GM21576 (cell line): ENCODE measurements around the gene ZSCAN2.
A peak's percentile ranks its signal among the peaks of the same experiment; 100 is the strongest.
"Not testable (repeated sequence)": the region's sequence is repeated elsewhere in the genome, so short reads cannot be mapped to it uniquely, and the experiment has no call there.

Source experiments
- ATAC-seq: cut with Tn5 transposase; IDR thresholded peaks from one replicate; pipeline ENCODE4 v1.9.1; 2021; ENCODE audit warnings: mild to moderate bottlenecking, moderate library complexity; ENCODE audit not compliant: unreplicated experiment

Gene ZSCAN2

DNA sequence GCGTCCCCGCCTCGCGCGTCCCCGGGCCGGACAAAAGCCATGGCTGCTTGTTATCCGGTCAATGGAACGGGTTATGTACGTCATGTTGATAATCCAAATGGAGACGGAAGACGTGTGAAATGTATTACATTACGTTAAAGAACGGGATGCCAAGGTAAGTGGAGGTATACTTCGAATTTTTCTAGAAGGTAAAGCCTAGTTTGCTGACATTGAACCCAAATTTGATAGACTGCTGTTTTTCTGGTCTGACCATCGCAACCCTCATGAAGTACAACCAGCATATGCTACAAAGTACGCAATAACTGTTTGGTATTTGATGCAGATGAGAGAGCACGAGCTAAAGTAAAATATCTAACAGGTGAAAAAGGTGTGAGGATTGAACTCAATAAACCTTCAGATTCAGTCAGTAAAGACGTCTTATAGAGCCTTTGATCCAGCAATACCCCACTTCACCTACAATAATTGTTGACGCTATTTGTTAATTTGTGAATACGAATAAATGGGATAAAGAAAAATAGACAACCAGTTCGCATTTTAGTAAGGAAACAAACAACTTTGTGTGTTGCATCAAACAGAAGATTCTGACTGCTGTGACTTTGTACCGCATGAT lies 33.5 kb downstream of the ZSCAN2 start:
- ATAC-seq: no peak

DNA sequence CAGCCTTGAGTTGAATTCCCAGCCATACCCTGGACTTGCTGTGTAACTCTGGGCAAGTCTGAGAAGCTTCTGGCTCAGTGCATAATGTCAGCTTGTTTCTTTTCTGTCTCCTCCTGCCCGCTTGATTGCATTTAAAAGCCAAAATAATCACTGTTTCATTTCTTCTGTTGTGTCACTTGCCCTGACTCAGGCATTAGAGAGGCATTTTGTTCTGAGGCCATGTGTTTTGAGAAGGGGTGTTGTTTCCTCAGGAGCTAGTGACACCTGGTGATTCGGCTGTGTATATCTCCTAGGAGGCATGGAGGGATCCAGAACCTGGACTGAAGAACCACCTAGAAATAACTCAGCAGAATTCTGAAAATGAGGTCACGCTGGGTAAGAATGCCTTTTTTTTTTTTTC lies 37.3 kb downstream of the ZSCAN2 start:
- no peak for ATAC-seq

DNA sequence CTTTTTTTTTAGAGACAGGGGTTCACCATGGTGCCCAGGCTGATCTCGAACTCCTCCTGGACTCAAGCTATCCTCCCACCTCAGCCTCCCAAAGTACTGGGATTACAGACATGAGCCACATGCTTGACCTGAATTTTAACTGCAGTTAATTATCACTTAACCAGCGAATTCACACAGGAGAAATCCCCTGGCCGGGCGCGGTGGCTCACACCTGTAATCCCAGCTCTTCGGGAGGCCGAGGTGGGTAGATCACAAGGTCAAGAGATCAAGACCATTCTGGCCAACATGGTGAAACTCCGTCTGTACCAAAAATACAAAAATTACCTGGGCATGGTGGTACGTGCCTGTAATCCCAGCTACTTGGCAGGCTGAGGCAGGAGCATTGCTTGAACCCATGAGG lies 41.1 kb downstream of the ZSCAN2 start:
- ATAC-seq: not testable (repeated sequence)

DNA sequence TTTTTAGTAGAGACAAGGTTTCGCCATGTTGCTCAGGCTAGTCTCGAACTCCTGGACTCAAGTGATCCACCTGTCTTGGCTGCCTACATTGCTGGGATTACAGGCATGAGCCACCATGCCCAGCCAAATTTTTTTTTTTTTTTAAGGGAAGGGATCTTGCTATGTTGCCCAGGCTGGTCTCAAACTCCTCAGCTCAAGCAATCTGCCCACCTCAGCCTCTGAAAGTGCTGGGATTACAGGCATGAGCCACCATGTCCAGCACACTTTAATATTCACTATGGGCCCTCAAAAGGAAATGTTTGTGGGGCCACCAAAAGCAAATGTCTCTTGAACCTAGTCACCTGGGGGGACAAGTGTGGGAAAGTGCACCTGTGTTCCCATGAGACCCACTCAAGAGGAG lies 41.8 kb downstream of the ZSCAN2 start:
- not testable (repeated sequence) for ATAC-seq

DNA sequence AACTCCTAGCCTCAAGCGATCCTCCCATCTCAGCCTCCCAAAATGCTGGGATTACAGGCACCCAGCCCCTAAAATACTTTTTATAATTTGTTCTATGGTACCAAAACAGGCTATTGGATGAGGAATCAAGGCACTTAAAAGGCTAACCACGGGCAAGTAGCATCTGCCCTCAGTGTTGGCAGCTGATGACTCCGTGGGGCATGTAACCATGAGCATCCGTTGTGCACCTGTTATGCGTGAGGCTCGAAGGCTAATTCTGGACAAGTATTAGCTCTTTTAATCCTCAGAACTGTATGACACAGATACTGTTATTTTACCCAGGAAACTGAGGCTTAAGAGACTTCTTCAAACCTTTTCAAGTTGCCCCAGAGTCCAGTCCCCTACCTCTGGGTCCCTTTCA lies 43.0 kb downstream of the ZSCAN2 start:
- ATAC-seq: no peak

DNA sequence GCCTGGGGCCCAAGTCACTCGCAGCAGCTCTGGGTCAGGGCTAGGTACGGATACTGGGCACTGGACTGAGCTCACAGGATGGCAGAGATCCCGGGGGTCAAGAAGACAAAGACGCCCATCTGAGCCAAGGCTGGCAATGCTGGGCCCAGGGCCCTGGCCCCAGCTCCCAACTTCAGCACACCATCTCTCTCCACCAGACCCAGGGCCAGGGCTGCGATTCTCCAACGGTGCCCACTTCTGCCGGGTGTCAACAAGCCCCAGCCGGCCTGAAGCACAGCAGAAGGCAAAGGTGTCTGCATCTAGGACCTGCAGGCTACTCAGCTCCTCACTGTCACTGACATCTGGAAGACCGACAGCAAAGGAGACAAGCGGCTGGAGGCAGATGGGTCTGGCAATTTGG lies 44.7 kb downstream of the ZSCAN2 start:
- ATAC-seq: no peak

DNA sequence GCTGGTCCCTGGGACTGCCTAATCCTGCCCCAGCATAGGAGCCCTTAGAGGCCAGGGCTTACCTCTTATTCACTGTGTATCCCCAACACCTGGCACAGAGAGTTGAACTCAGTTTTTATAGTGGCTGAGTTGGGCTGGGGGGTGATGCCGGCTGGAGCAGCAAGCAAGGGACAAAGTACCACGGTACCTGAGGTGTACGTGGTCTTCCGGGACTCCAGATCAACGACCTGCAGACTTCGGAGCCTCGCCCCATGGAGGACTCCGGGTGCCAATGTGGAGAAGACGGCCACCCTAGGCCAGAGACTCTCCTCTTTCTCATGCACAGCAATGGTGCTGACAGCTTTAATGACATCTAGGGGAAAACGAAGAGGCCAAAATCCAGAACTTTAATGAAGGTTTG lies 45.2 kb downstream of the ZSCAN2 start:
- no peak for ATAC-seq

DNA sequence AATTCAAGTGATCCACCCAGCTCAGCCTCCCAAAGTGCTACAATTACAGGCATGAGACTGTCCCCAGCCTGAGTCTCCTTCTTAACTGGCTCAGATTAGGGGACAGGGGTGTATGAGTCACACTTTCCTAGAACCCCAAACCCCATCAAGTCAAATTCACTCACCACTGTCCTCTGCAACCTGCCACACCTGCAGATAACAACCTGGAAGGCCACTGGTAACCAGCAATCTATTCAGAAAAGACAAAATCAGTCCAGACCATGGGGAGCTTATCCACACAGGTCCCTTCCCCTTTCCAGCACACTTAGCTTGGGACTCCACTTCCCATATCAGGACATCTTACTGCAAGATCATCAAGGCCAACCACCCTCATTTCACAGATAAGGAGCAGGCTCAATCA lies 46.9 kb downstream of the ZSCAN2 start:
- ATAC-seq: no peak

DNA sequence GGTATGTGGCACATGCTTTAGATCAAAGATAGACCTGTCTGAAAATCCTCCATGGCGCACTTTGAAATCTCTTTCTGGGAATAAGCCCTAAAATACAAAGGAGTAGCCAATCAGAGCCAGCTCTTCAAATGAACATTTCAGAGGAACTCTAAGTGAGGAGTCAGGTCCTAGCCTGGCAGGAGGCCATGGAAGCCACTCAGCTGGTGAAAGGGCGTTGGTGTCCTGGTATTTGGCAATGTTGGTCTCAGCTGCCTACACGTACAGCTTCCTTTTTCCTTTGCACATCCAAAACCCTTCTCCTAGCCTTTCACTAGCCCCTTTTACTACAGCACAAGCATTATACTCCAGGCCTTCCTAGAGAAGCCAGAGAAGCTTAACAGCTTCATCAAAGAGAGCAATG lies 47.7 kb downstream of the ZSCAN2 start:
- ATAC-seq: no peak

DNA sequence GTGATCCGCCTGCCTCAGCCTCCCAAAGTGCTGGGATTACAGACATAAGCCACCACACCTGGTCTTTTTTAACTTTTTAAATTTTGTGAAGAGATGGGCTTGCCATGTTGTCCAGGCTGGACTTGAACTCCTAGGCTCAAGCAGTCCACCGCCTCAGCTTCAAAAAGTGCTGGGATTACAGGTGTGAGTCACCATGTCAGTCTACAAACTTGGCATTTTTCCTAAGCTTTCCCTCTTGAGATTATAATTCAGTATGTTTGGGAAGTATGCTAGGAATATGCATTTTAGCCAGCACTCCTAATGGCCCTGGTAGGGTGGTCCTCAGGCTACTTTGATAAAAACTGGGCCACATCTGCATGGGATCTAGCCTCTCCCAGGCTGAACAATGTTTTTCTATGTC lies 48.9 kb downstream of the ZSCAN2 start:
- no peak for ATAC-seq

DNA sequence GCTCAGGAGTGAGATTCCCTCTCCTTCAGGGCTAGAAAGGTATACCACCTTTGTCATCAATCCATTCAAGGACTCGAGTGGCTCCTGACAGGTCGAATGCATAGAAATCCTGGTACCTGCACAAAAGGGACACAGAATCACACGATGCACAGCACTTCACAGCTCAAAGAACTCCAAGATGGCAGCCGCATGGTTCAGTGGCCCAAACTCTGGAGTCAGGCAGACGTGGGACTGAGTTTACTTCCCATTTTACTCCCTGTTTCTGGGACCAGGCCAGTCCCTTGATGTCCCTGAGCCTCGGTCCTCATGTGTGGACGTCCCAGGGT lies 52.7 kb downstream of the ZSCAN2 start:
- ATAC-seq: no peak

DNA sequence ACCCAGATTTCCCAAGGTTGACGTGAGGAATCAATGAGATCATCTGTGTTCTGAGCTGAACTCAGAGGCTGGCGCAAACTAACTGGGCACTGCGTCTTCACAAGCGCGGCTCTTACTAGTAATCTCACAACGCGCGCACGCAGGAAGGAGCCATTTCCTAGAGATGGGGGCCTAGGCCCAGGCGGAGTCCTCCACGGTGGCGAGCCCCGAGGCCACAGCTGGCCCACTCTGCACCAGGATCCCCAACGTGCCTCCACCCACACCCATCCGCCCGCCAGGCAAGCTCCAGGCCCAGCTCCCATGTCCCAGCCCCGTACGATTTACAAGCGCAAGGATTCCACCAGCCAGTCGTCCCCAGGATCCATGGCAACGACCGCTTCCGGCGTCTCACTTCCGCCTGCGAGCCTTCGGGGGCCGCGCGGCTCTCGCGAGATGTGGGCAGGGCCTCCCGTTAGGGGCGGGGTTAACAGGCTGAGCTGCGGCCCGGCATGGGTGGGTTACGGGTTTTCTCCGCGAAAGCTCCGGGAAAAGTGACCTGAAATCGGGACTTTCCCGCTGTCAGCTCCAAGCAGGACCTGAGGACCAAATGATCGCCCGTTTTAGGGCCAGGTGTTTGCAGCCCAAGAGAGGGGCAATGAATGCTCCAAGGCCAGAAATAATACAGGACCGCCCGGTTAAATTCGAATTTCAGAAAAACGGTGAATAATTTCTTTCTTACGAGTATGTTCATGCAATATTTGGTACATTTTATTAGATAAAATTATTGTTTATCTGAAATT lies 53.3 kb downstream of the ZSCAN2 start, which contains the start of gene WDR73:
WDR73 (minus strand) TSS at position 374 of the 779 bp plus-strand sequence; CDS start at position 365, 9 bp downstream.
- ATAC-seq: peak; percentile 83

DNA sequence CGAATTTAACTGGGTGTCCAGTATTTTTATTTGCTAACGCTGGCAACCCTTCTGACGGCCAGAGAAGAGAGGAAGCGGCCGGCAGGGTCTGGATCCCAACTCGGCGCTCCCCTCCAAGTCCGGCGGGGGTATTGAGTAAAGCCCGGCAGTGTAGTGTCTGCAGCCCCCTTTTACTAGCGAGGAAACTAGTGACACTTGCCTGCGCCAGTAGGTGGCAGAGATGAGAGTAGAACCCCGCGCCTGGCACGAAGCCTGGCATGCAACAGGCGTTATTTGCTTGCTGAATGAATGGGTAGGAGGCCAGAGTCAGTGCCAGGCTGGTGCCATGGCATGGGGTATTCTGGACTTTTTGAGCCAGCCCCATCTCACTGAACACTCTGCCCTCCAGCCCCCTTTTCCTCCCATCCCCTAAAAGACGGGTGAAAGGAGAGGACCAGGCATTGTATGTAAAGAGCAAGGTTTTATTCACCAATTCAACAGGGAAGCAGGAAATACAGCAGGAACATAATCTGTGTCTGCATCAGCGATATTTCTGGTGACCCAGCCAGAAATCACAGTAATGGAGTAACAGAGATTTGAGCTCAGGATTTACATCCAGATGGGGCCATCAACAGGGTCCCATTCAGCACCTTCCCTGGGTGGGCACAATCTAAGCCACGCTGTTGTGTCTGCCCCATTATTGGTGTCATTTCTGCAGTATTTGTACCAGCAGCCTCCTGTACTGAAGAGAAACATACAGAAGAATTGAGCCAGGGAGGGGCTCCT lies 54.1 kb downstream of the ZSCAN2 start:
- peak; percentile 34 for ATAC-seq

DNA sequence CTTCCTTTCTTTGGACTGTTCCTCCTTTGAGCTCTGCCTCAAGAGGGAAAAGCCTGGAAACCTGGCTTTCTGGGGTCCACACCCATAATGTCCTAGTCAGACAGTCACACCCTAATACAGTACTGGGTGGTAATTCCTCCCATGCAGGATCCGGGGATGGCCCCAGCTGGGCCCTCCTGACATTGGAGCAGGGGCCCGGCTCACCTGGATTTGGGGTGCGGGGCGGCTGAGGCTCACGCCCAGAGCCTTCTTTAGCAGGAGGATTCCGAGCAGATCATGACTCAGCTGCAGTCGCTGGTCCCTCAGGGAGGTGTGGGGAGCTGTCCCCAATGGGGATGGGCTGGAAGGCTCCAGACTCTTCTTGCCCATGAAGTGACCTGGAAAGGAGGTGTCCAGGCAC lies 56.2 kb downstream of the ZSCAN2 start:
- ATAC-seq: no peak

DNA sequence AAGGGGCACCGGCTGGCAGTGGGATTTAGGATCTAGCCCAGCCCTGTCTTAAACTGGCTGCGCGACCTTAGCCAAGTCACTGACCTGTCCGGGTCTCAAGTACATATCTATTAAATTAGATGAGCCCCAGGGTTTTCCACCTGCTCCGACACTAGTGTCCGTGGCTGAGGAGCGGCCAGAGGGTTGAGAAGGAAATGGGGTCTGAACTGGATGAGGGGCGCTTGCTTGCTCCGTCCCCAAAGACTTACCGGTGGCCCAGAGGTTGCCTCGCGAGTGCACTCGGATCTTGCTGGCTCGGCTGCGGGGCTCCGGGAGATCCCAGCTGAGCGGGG lies 56.9 kb downstream of the ZSCAN2 start:
- ATAC-seq: no peak

DNA sequence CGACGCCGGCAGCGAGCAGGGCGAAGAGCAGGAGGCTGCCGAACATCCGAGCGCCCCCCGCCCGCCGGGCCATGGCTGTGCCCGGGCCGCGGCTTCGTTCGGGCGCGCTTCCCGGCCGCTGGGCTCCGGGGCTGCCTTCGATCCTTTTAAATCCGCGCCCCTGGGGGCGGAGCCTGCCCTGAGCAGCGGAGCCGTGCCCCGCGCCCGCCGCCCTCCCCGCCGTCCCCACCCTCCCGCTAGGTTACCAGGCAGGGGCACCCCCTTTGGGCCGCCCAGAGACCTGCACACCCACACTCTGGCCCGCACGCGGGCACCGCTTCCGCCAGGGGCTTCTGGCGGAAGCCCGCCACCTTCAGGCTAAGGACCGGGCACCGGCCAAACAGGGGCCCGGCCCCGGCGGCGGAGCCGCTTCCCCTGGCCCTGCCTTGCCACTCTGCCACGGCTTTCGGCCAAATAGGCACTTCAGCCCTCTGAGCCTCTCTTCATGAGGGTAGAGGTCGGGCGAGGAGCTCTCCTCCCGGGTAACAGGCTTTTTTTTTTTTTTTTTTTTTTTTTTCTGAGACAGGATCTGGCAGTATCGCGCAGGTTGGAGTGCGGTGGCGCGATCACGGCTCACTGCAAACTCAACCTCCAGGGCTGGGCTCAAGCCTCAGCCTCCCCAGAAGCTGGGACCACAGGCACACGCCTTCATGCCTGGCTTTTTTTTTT lies 57.4 kb downstream of the ZSCAN2 start, which contains the start of gene NMB:
NMB (minus strand) TSS at position 120 of the 708 bp plus-strand sequence; CDS start at position 73, 47 bp downstream.
- ATAC-seq: peak; percentile 52

DNA sequence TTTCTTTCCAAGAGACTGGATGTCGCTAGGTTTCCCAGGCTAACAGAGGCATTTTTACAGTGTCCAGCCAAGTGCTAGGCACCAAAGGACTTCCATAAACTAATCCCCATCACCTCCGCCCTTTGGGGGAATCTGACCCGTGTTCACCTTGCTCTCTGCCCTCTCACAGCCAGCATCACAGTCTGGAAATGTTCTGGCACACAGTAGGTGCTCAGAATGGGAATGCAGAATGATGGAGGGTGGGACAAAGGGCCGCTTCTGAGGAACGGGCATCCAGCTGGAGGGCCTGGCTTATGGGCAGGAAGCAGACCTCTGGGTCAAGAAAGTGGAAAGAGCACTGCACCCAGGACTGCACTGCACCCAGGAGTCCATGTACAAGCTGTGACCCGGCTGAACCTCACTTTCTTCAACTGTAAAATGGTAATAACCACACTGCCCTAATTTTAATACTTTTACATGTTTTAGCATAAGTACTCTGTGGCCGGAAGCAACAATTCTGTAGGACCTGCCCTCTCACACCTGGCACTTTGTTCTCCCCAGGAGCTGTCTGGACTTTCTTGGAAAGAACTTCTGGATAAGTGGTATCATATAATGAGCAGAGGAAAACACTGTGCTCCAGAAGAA lies 58.1 kb downstream of the ZSCAN2 start:
- no peak for ATAC-seq

DNA sequence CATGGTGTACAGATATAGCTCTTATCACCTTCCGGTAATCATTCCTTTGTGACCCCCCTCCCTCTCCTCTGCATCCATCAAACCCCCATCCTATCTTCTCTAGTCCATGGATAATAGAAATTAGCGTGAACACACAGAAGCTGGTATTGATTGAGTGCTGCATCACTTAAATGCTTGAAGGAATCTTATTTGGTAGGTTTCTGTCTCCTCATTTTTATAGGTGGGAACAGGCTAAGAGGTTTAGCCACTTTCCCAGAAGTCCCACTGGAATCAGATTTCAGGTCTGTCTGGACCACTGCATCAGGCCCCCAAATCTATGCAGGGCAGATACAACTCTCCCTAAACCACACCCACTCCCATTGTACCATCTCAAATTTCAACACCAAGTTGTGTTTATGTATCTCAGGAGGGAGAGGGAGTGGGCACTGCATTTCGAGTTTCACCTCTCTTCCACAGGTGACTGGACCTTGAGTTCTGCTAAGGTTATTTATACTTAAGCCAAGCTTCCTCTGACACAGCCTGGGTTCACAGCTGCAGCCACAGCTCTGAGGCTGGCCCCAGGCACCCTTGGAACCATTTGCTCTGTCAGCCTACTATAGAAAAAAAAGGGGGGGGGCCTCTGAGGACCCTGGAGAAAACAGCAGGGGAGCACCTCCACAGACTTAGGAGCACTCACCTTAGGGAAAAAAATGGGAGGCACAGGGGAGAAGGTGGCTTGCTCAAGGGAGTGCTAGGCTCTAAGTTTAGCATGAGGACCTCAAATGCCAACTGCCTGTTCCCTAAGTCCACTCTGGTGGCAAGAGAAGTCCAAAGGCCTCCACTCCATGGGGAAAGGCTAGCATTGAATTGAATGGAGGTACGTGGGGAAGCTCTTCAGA lies 59.3 kb downstream of the ZSCAN2 start:
- ATAC-seq: no peak

DNA sequence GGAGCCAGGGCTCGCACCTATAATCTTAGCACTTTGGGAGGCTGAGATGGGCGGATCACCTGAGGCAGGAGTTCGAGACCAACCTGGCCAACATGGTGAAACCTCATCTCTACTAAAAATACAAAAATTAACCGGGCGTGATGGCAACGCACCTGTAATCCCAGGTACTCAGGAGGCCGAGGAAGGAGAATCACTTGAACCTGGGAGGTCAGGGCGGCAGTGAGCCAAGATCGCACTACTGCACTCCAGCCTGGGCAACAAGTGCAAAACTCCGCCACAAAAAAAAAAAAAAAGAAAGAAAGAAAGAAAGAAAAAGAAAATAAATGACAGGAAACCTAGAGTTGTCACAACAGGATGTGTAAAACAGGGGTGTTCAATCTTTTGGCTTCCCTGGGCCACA lies 60.2 kb downstream of the ZSCAN2 start:
- no peak for ATAC-seq

DNA sequence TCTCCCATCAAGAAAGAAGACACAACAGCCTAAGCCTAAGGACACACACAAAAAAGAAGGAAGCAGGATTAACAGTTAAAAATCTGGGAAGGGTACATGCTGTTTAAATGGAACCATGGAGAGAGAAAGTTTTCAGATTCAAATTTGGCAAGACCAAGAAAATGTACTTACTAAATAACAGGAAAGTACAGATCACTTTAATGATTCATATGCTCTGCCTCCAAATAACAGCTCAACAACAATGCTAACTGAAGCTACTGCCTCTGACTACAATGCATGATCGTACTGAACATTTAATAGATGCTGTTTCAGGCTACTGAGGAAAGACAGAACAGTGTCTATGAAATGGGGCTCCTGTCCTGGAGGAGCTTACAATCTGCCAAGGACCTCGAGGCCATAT lies 65.6 kb downstream of the ZSCAN2 start:
- ATAC-seq: no peak
